HL-60 (cell line): ENCODE data around the gene VSIG1.

Source experiments
- CTCF ChIP-seq: IDR thresholded peaks from one replicate; pipeline ENCODE4 v1.5.1; 2011; ENCODE audit warnings: low read length, control low read depth, inconsistent platforms; ENCODE audit not compliant: insufficient read depth
- REST ChIP-seq: IDR thresholded peaks from 2 replicates; pipeline ENCODE4 v1.6.1; 2012; ENCODE audit warnings: low read depth; ENCODE audit not compliant: insufficient replicate concordance

- no peak for TF ChIP-seq CTCF
- no peak for TF ChIP-seq REST
Observed at GRCh38 chrX:108022491-108023089, 22.3 kb upstream of the VSIG1 start.
